Suprapubic skin (tissue), 4 donors: ENCODE data around the gene WASF2.

ENCODE experiments used
- EP300 ChIP-seq: sonication (generic); formaldehyde crosslinking; IDR thresholded peaks from one replicate; pipeline ENCODE4 v1.6.1; 2017; ENCODE audit warnings: antibody characterized with exemption
- POLR2A ChIP-seq, 2 donors: fragments of 450-650 bp; IDR thresholded peaks; one replicate each; pipeline ENCODE4 v1.6.1; 2017; ENCODE audit warnings: antibody characterized with exemption in 2 of 2, mild to moderate bottlenecking in 2 of 2, moderate library complexity in 2 of 2
- POLR2AphosphoS5 ChIP-seq, 3 donors: sonication (generic); formaldehyde crosslinking; IDR thresholded peaks; one replicate each; pipeline ENCODE4 v1.6.1; 2017; ENCODE audit warnings: antibody characterized with exemption in 3 of 3
- TF ChIP-seq, protein P1 (sequence below), 2 donors: fragments of 200-600 bp in 1 of 2; fragments of 450-650 bp in 1 of 2; sonication (generic) in 1 of 2; IDR thresholded peaks; one replicate each; pipeline ENCODE4 v1.5.1; 2016 to 2019; ENCODE audit warnings: antibody characterized with exemption in 2 of 2, mild to moderate bottlenecking in 1 of 2, moderate library complexity in 1 of 2

DNA sequence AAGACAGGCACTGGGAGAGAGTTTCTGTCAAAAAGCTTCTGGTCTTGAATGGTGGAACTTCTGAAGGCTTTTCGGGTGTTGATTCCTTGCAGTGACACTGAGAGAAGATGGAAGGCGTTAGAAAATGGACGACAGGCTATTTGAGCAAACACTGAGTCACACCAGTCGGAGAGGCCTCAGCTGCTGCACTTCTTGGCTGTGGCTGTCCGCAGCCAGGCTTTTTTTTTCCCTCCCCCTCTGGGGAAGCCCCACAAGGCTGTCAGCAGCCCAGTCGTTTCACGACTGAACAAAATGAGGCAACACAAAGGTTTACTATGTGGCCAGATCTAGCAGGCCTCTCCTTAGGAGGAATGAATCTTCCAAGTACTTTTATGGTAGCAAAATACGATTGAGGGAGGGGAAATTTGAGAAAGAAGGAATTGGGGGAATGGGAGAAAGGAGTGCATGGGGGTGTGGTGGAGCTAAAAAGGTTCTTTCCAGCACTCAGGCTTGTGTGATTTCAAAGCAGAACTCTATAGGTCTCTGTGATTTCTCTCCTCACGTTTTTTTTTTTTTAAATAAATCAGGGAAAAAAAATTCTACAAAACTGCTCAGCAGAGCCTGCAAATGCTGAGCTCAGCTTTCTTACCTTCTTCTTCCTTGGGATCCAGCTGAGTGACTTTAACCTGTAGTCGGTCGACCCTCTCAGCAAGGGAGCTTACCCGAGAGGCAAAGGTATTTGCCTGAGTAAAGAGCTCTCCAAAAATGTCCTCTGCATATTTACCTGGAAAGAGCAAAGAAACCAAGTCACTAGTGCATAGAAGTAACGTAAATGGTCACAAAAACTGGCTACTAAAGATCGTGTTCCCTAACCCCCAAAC lies 71.4 kb downstream of the WASF2 start:
- no peak for TF ChIP-seq POLR2A (IDR thresholded peaks at IDR 0.05)
- TF ChIP-seq, protein P1, sequence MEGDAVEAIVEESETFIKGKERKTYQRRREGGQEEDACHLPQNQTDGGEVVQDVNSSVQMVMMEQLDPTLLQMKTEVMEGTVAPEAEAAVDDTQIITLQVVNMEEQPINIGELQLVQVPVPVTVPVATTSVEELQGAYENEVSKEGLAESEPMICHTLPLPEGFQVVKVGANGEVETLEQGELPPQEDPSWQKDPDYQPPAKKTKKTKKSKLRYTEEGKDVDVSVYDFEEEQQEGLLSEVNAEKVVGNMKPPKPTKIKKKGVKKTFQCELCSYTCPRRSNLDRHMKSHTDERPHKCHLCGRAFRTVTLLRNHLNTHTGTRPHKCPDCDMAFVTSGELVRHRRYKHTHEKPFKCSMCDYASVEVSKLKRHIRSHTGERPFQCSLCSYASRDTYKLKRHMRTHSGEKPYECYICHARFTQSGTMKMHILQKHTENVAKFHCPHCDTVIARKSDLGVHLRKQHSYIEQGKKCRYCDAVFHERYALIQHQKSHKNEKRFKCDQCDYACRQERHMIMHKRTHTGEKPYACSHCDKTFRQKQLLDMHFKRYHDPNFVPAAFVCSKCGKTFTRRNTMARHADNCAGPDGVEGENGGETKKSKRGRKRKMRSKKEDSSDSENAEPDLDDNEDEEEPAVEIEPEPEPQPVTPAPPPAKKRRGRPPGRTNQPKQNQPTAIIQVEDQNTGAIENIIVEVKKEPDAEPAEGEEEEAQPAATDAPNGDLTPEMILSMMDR (IDR thresholded peaks at IDR 0.05): no peak
- peak in 1 of 3 donors; percentile 21 for TF ChIP-seq POLR2AphosphoS5 (IDR thresholded peaks at IDR 0.05)
- TF ChIP-seq EP300: no peak
